K562 (cell line): Measurements from ENCODE around the gene SLC35F4.

Source experiments
- BRCA1 ChIP-seq, 2 experiments: fragments of 450-650 bp in 1 of 2; sonication (generic) in 1 of 2; formaldehyde crosslinking in 1 of 2; IDR thresholded peaks; 2 replicates each; pipeline versions ENCODE4 v1.5.0 to v1.6.1; 2017 to 2020; ENCODE audit warnings: mild to moderate bottlenecking in 1 of 2, missing genetic modification reagents in 1 of 2
- CEBPB ChIP-seq: fragments of 450-650 bp; IDR thresholded peaks from 2 replicates; pipeline ENCODE4 v1.6.1; 2016; ENCODE audit warnings: missing genetic modification characterization, missing compliant biosample characterization
- CHD4 ChIP-seq: fragments of 200-600 bp; sonication (generic); IDR thresholded peaks from 3 replicates; pipeline ENCODE4 v1.6.1; 2012; ENCODE audit warnings: low read depth, mild to moderate bottlenecking, mixed read lengths, low read length, inconsistent platforms; ENCODE audit not compliant: insufficient read depth, insufficient replicate concordance, poor library complexity, severe bottlenecking
- CTCF ChIP-seq, 3 experiments: IDR thresholded peaks in 2 of 3; conservative IDR thresholded peaks in 1 of 3; 2 replicates each; pipeline ENCODE4 v1.5.1; 2011 to 2012; ENCODE audit warnings: low read length in 3 of 3, mild to moderate bottlenecking in 3 of 3, control low read depth in 2 of 3, improper control_type of control experiment in 1 of 3, inconsistent platforms in 1 of 3, low read depth in 1 of 3, mixed read lengths in 1 of 3, moderate library complexity in 1 of 3; ENCODE audit not compliant: insufficient read depth in 2 of 3
- JUN ChIP-seq, 2 experiments: sonication (generic) in 1 of 2; formaldehyde crosslinking in 1 of 2; IDR thresholded peaks; 2 replicates each; pipeline versions ENCODE4 v1.6.1 to v1.8.0; 2012 to 2022; ENCODE audit warnings: borderline replicate concordance in 2 of 2, mild to moderate bottlenecking in 2 of 2, improper control_type of control experiment in 1 of 2, low read depth in 1 of 2, low read length in 1 of 2, missing genetic modification reagents in 1 of 2
- KDM2B ChIP-seq: fragments of 250-450 bp; sonication (Bioruptor Pico); IDR thresholded peaks from 2 replicates; pipeline ENCODE4 v1.8.0; 2021; ENCODE audit warnings: mild to moderate bottlenecking, moderate library complexity
- MAFG ChIP-seq: fragments of 450-650 bp; conservative IDR thresholded peaks from 2 replicates; pipeline ENCODE4 v1.6.1; 2016; ENCODE audit warnings: missing genetic modification characterization, missing compliant biosample characterization
- PHB ChIP-seq: fragments of 250-450 bp; sonication (Bioruptor Pico); IDR thresholded peaks from 2 replicates; pipeline ENCODE4 v1.5.0; 2021
- POLR2A ChIP-seq: fragments of 450-650 bp; conservative IDR thresholded peaks from 2 replicates; pipeline ENCODE4 v1.6.1; 2016
- ZBTB43 ChIP-seq: sonication (generic); formaldehyde crosslinking; IDR thresholded peaks from 2 replicates; pipeline ENCODE4 v1.8.0; 2023; ENCODE audit warnings: mild to moderate bottlenecking, missing genetic modification reagents
- ZNF274 ChIP-seq: IDR thresholded peaks from 2 replicates; pipeline ENCODE4 v1.6.1; 2011; ENCODE audit warnings: low read depth, mild to moderate bottlenecking, low read length, moderate library complexity, borderline replicate concordance
- ZNF586 ChIP-seq: fragments of 450-650 bp; formaldehyde crosslinking; conservative IDR thresholded peaks from 2 replicates; pipeline ENCODE4 v1.4.0; 2020; ENCODE audit warnings: mild to moderate bottlenecking, moderate library complexity

DNA sequence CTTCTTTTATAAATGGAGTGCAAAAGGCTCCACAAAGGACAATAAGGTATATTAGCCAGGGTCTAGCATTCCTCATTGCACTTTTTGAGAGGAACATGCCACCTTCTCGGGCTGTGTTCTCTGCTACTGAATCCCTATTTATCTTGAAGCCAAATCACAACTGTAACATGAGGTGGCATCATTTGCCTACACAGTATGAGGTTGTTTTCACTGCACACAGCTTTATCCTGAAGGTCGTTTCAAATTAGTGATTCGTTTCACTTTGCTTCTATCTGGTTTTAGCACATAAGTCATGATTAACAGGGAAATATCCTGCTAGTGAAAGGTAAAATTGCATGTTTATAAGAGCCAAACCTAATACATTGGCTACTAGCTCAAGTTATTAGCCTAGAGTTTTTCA is 153.8 kb downstream of the SLC35F4 start:
- TF ChIP-seq BRCA1 (IDR thresholded peaks at IDR 0.05) (no peak), BRCA1 (CRISPR knock-in tag; IDR thresholded peaks at IDR 0.05) (no peak), CTCF (IDR thresholded peaks at IDR 0.05 in 2 of 3, conservative IDR thresholded peaks at IDR 0.05 in 1 of 3; ENCODE audit: insufficient read depth in 2 of 3, low read depth in 1 of 3, low read length in 3 of 3) (no peak), JUN (IDR thresholded peaks at IDR 0.05; ENCODE audit: borderline replicate concordance, low read depth, low read length) (no peak), JUN (CRISPR knock-in tag; IDR thresholded peaks at IDR 0.05; ENCODE audit: borderline replicate concordance) (no peak), KDM2B (CRISPR knock-in tag) (no peak), ZBTB43 (CRISPR knock-in tag) (no peak), CHD4 (no peak), MAFG (tag) (no peak), ZNF274 (no peak), ZNF586 (CRISPR knock-in tag) (no peak), CEBPB (tag) (no peak), POLR2A (no peak), PHB (CRISPR knock-in tag) (no peak)
